SK-N-SH (cell line): ENCODE data around the gene ATP6V1G2. TPM values are rescaled to one million over a fixed set of nuclear protein-coding genes. Genes with fewer than 3 reads are reported as not detected.

Experiments
- CTCF ChIA-PET: fragments of 300-600, 350-600 bp; formaldehyde crosslinking; extraction: SDS; loops from one replicate; lab custom pipeline; 2021; lab: Yijun Ruan, JAX
- POLR2A ChIA-PET: fragments of 350-600 bp; sonication (Branson Sonifier 250); formaldehyde crosslinking; extraction: SDS; loops from one replicate; lab custom pipeline; 2020; ENCODE audit warnings: antibody characterized with exemption, inconsistent platforms; lab: Yijun Ruan, JAX
- DNase-seq: peaks from one replicate; pipeline ENCODE4 v3.0.0; 2012
- H2AFZ ChIP-seq: fragments of 200-600 bp; sonication (generic); 2 replicates; pipeline ENCODE4 v1.8.1; 2016; ENCODE audit warnings: antibody characterized with exemption, mild to moderate bottlenecking, low read depth
- H3F3A ChIP-seq: fragments of 200-600 bp; sonication (generic); replicated peaks from 2 replicates; pipeline ENCODE3; 2016; ENCODE audit warnings: antibody characterized with exemption, mild to moderate bottlenecking; ENCODE audit not compliant: insufficient read depth
- H3K27ac ChIP-seq, 2 experiments: fragments of 200-500 bp in 1 of 2; fragments of 200-600 bp in 1 of 2; sonication (Bioruptor generic) in 1 of 2; sonication (generic), shearing (Covaris generic) in 1 of 2; 2 replicates each; pipeline versions ENCODE4 v1.5.1 to v1.6.1; 2014 to 2016; ENCODE audit warnings: low read depth in 2 of 2, inconsistent platforms in 1 of 2, low read length in 1 of 2, mild to moderate bottlenecking in 1 of 2, mixed read lengths in 1 of 2
- H3K27me3 ChIP-seq: fragments of 200-600 bp; sonication (generic), shearing (Covaris generic); 2 replicates; pipeline ENCODE4 v1.6.1; 2016; ENCODE audit warnings: mixed run types; ENCODE audit not compliant: insufficient read depth
- H3K36me3 ChIP-seq, 2 experiments: fragments of 200-500 bp in 1 of 2; fragments of 200-600 bp in 1 of 2; sonication (Bioruptor generic) in 1 of 2; sonication (generic) in 1 of 2; replicated peaks in 1 of 2; 2 replicates each; pipeline versions ENCODE3 to v1.5.1; 2014 to 2016; ENCODE audit warnings: low read length in 1 of 2, mild to moderate bottlenecking in 1 of 2; ENCODE audit not compliant: insufficient read depth in 2 of 2, control insufficient read depth in 1 of 2
- H3K4me1 ChIP-seq, 2 experiments: fragments of 200-500 bp in 1 of 2; fragments of 200-600 bp in 1 of 2; sonication (Bioruptor generic) in 1 of 2; sonication (generic), shearing (Covaris generic) in 1 of 2; 2 replicates each; pipeline versions ENCODE4 v1.5.1 to v1.6.1; 2014 to 2016; ENCODE audit warnings: low read depth in 1 of 2, low read length in 1 of 2, mixed run types in 1 of 2; ENCODE audit not compliant: insufficient read depth in 2 of 2, control insufficient read depth in 1 of 2
- H3K4me2 ChIP-seq: fragments of 200-600 bp; sonication (generic), shearing (Covaris generic); 2 replicates; pipeline ENCODE4 v1.6.1; 2017; ENCODE audit warnings: mixed run types
- H3K4me3 ChIP-seq, 2 experiments: fragments of 200-500 bp in 1 of 2; fragments of 200-600 bp in 1 of 2; sonication (Bioruptor generic) in 1 of 2; sonication (generic), shearing (Covaris generic) in 1 of 2; 2 replicates each; pipeline versions ENCODE4 v1.5.1 to v1.8.1; 2014 to 2016; ENCODE audit warnings: low read depth in 2 of 2, inconsistent platforms in 1 of 2, low read length in 1 of 2, mild to moderate bottlenecking in 1 of 2, mixed read lengths in 1 of 2, moderate library complexity in 1 of 2
- H3K79me2 ChIP-seq: fragments of 200-600 bp; sonication (generic); 2 replicates; pipeline ENCODE4 v1.8.1; 2017; ENCODE audit warnings: mild to moderate bottlenecking; ENCODE audit not compliant: insufficient read depth
- H3K9ac ChIP-seq: fragments of 200-600 bp; sonication (generic); 2 replicates; pipeline ENCODE4 v1.6.1; 2017; ENCODE audit warnings: mixed run types
- H3K9me2 ChIP-seq: fragments of 200-600 bp; sonication (generic); 2 replicates; pipeline ENCODE4 v1.6.1; 2017; ENCODE audit warnings: mixed run types
- H3K9me3 ChIP-seq: fragments of 200-600 bp; sonication (generic); 2 replicates; pipeline ENCODE4 v1.6.1; 2017; ENCODE audit warnings: mixed run types, mild to moderate bottlenecking, moderate library complexity
- H4K20me1 ChIP-seq: fragments of 200-600 bp; sonication (generic); 2 replicates; pipeline ENCODE4 v1.6.1; 2017; ENCODE audit warnings: mild to moderate bottlenecking, mixed run types; ENCODE audit not compliant: insufficient read depth
- CTCF ChIP-seq: fragments of 200-600 bp; sonication (generic); IDR thresholded peaks from 2 replicates; pipeline ENCODE4 v1.6.1; 2017; ENCODE audit warnings: antibody characterized with exemption, mild to moderate bottlenecking, moderate library complexity
- ELF1 ChIP-seq: IDR thresholded peaks from 2 replicates; pipeline ENCODE4 v1.4.0; 2012
- REST ChIP-seq: IDR thresholded peaks from 2 replicates; pipeline ENCODE4 v1.6.1; 2012; ENCODE audit warnings: mild to moderate bottlenecking, low read depth, low read length, moderate library complexity
- TAF1 ChIP-seq: IDR thresholded peaks from 2 replicates; pipeline ENCODE4 v1.6.1; 2012; ENCODE audit warnings: low read depth, mild to moderate bottlenecking, low read length, moderate library complexity, borderline replicate concordance
- TCF12 ChIP-seq: IDR thresholded peaks from 2 replicates; pipeline ENCODE4 v1.4.0; 2012
- TEAD4 ChIP-seq: IDR thresholded peaks from 2 replicates; pipeline ENCODE4 v1.4.0; 2012; ENCODE audit warnings: mild to moderate bottlenecking, borderline replicate concordance; ENCODE audit not compliant: insufficient read depth
- USF2 ChIP-seq: fragments of 150-350 bp; IDR thresholded peaks from 2 replicates; pipeline ENCODE4 v1.6.1; 2017; ENCODE audit warnings: antibody characterized with exemption, low read length, low read depth, borderline replicate concordance
- WGBS: methylation state at CpG from one replicate; pipeline ENCODE4 v1.1.6; 2017; ENCODE audit warnings: low lambda C conversion rate; 5-methylcytosine and 5-hydroxymethylcytosine counted together
- polyA plus RNA-seq, 3 experiments: library from polyadenylated mRNA; depleted of rRNA; stranded (reverse); fragments of >200 nt; gene quantifications; 2 replicates each; pipeline ENCODE4 v1.2.3, GENCODE V29; 2012

ATP6V1G2 gene
- polyA plus RNA-seq, 1 of the 3 experiments (the other 2 are of a cell fraction) = 13.6 TPM

- Histone ChIP-seq H4K20me1 (no peaks in the 10 kb centered on the region), H3F3A (no peaks in the 10 kb centered on the region), H3K9ac (no peak overlapping the region), H2AFZ (no peak overlapping the region), H3K9me2 (no peaks in the 10 kb centered on the region), H3K36me3 (no peaks in the 10 kb centered on the region), H3K79me2 (no peaks in the 10 kb centered on the region), H3K9me3 (no peaks in the 10 kb centered on the region), H3K27me3 (no peaks in the 10 kb centered on the region), H3K4me1 (peaks cover 0 to 11% of the 10 kb centered on the region in 2 experiments; a peak in 1 of 4 replicates), H3K4me3 (no peak overlapping the region), H3K4me2 (no peak overlapping the region), H3K27ac (no peak overlapping the region)
- 91% methylated on average over 8 of the region's 8 CpGs for WGBS
- ChIA-PET POLR2A (interaction anchor here (1.0 to 1.2 kb wide), 2 partner anchors 18 to 38 kb away, joined by 5 to 12 read pairs; partner anchors contain the start of gene DDX39B), CTCF (interaction anchor here (0.6 to 17.6 kb wide), 20 partner anchors 10 to 190 kb away, joined by 3 to 312 read pairs (median 6); partner anchors contain the start of genes ATP6V1G2, NCR3 and NFKBIL1)
- TF ChIP-seq REST = no peak
- TF ChIP-seq TAF1 = no peak
- no peak for TF ChIP-seq USF2
- DNase-seq = no peak
Observed at GRCh38 chr6:31579546-31580437, 33.4 kb upstream of the ATP6V1G2 start.

- no peaks in the 10 kb centered on the region for H3K9me2 ChIP-seq
- TF ChIP-seq ELF1 (no peak), CTCF (no peak), TCF12 (no peak), TEAD4 (no peak)
- TF ChIP-seq, all 33 proteins: peak for 0
- Histone ChIP-seq H3K79me2 (no peaks in the 10 kb centered on the region), H3K36me3 (no peaks in the 10 kb centered on the region), H4K20me1 (no peaks in the 10 kb centered on the region), H3K4me1 (peaks cover 0 to 11% of the 10 kb centered on the region in 2 experiments; a peak in 1 of 4 replicates), H3K4me2 (no peak overlapping the region), H3K27me3 (no peaks in the 10 kb centered on the region), H3K9ac (no peak overlapping the region), H2AFZ (no peak overlapping the region), H3K27ac (no peak overlapping the region), H3K9me3 (no peaks in the 10 kb centered on the region), H3K4me3 (no peak overlapping the region), H3F3A (no peaks in the 10 kb centered on the region)
- ChIA-PET CTCF (interaction anchor here (2.4 to 17.6 kb wide), 3 partner anchors 10 to 21 kb away, joined by 10 to 312 read pairs (median 29); no protein-coding TSS in a partner anchor), POLR2A (no interaction called here)
- no peak for DNase-seq
- 85% methylated on average over 3 of the region's 3 CpGs for WGBS
Observed at GRCh38 chr6:31579119-31579505, 32.7 kb upstream of the ATP6V1G2 start.
